ENCODE measurements around the gene VAPB.

DNA sequence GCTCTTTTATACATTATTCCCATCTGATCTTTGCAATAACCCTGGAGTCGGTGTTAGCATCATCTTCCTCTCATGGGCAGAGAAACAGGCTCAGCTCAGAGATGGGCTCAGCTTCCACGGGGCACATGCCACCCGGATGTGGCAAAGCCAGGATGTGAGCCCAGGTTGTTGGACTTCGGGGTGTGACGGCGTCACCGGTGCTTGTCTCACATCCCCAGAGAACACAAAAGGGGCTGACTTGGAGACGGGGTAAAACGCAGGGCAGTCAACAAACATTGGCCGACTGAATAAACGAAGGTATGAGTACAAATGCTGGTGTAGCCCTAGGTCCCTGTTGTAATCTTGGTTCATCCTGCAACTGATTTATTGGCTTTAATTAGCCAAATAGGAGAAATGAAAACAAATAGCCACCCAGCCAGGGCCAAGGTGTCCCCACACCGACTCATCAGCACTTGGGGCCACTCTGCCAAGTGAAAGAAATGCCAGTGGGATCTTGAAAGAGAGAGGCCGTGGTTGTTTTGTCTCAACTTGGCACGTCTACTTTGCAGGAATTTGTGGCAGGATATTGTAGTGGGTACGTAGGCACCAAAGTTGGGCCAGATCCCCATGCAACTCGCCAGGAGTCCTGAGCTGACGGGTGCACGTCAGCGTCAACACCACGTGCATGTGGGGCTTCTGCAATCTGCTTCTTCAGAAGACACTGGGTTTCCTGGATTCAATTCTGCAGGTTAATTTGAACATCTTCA lies 83.4 kb downstream of the VAPB start:
- TF ChIP-seq CTCF (conservative IDR thresholded peaks at IDR 0.05) (no peak), ZFX (IDR thresholded peaks at IDR 0.05) (no peak)

Data from C4-2B (cell line).